Superior temporal gyrus (tissue), 1 donor: ENCODE results near the gene LPCAT4.

ENCODE experiments used
- DNase-seq: peaks from one replicate; pipeline ENCODE4 v3.0.0-alpha.2; 2016; ENCODE audit errors: extremely low spot score

LPCAT4 gene

DNA sequence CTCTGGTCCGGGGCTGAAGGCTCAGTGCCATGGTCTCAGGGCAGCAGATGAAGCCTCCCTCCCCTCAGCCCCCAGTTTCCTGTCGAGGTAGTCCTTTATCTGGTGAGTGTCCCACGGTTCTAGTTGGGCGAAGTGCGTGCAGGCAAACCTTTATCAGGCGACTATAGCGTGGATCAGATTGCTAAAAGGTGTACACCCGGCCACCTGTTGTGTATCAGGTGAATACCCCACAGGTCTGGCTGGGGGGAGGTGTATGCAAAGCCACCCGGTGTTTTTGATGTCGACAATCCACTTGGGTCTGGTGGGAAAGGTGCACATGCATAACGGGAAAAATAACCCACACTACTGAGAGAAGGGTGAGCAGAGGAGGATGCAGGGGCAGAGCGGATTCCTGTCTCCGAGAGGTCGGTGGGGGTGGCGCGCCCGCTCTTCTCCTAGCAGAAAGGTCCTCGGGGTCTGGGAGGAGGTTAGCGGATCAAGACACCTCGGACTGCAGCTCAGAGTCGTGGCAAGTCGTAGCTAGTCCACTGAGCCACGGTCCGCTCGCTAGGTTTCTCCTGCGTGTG is 29.9 kb downstream of the LPCAT4 start:
- DNase-seq: no peak

DNA sequence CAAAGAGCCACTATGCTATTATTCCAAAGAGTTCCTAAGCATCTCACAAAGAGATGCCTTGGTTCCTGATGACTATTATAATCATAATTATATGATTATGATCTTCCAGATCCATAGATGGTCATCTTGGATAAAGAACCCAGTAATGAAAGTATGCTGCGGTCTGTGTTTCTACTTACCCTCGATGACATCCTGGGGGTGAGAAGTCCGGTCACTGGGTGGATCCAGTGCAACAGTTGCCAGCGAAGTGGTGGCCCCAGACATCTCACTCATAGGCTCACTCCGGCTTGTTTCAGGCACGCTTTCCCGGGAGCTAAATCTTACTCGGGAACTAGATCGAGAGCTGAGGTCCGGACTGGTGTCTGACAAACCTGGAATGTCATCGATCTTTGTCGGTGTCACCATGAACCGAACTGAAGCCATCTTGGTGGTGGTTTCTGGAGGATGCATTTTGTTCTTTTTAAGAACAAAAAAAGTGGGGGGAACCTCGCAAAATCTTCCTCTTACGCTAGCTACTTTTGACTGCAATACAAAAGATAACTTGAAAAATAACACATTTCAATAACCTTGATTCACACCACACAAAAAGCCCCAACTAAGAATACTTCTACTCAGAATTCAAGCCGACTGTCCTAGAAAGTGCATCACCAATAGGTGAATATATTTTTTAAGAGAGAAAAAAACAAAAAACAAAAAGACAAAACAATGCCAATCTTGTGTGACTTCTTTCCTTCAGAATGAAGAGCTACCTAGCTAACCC is 30.6 kb downstream of the LPCAT4 start:
- peak; percentile 23 for DNase-seq

DNA sequence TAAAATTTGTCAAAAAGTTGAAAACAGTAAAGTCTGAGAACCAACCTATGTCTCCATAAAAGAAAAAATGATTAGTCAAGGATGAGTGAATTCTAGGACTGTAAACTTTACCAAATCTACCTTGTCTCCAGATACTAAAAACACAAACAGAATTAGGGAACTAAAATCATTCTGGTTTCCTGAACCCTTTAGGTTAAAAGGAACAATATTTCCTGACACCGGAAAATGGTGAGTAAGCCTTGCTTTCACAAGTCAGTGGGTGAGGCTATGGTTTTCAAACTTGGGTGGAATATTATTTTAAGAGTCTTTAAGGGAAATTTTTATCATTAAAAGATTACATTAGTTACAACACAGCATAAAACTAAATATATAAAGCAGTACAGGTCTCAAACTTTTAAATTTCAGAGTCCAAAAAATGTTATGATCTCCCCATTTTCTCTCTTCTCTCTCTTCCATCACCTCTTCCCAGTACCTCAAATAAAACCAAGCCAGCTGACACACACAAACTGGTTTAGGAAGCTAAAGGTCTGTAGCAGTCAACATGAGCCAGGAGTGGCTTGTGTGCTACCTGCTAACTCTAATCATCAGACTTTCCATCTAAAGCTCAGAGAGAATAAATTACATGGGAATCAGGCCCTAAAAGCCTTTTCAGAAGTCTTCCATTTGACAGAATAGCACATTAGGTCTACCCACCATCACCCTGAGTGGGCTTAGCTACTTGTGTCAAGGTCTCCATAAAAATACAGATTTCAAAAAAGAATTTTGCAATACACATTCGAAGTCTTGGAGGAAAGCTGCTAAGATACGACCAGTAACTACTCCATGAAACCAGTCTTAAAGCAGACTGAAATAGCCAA is 31.6 kb downstream of the LPCAT4 start:
- DNase-seq: peak; percentile 37

DNA sequence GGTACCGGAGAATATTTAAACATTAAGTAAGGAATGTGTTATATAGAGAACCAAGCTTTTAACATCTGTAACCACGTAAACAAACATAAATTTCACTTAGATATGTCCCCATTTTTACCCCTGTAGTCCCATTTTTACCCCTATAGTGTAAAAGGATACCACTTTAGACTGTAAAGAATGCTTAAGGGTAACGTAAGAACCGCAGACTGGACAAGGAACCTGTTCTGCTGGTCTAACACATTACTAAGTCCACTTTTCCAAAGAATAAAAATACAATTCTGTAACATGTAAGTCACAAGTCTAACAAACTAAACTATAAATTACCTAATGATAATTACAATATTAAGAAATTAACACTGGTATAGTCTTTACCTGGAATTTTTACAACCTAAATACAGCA is 32.3 kb downstream of the LPCAT4 start:
- DNase-seq: no peak

DNA sequence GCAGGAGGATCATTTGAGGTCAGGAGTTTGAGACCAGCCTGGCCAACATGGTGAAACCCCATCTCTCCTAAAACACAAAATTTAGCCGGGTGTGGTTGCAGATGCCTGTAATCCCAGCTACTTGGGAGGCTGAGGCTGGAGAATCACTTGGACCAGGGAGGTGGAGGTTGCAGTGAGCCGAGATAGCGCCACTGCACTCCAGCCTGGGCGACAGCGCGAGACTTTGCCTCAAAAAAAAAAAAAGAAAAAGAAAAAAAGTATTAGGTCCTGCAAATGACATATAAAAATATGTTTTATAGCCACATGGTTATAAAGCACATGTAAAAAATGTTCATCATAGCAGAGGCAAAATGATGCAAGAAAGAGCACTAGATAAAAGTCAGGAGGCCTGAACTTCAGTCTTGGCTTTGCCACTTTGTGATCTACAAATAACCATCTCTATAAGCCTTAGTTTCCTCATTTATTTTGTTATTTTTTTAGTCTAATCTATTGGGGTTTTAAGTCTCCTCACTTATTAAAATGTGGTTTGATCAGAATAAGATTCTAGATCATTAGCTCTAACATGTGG is 34.4 kb downstream of the LPCAT4 start:
- no peak for DNase-seq

DNA sequence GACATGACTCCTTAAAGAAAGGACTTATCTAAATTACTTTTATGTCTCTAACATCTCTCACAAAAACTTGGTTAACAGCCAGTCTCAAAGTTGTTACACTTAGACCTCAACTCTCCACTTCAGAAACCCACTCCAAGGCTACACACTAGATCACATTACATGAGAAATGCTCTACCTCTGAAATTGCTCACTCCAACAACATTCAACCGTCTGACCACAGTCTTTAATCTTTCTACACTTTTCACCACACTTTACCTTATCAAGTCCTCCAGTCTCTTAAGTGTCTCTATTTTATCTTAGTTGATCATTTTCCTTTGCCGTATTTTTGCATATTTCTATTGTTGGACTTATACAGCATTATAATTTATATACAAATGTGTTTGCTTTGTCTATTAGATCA is 35.2 kb downstream of the LPCAT4 start:
- no peak for DNase-seq

DNA sequence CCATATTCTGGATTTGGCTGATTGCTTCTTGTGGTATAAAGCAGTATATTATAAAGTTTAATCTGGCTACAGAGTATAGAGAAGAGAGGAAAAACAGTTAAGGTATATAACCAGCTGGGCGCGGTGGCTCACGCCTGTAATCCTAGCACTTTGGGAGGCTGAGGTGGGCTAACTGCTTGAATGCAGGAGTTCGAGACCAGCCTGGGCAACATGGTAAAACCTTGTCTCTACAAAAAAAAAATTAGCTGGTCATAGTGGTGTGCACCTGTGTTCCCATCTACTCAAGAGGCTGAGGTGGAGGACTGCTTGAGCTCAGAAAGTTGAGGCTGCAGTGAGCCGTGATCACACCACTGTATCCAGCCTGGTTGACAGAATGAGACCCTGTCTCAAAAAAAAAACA is 36.7 kb downstream of the LPCAT4 start:
- no peak for DNase-seq

DNA sequence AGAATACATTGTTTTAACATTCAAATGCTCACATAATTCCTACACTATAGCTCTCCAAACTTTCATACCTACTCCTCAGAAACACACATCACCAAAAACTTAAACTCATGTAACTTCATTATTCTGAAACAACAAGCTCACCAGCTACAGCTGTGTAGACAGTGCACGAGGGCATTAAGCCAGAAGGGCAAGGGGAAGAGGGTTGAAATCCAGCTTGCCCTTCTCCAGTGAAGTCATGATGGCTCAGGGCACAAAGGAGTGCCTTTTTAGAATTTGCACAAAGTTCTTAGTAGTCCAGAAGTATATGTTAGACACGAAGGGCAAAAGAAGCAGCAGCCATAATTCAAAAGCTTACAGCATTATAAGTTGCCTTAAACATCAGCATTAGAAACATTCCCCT is 38.0 kb downstream of the LPCAT4 start:
- no peak for DNase-seq

DNA sequence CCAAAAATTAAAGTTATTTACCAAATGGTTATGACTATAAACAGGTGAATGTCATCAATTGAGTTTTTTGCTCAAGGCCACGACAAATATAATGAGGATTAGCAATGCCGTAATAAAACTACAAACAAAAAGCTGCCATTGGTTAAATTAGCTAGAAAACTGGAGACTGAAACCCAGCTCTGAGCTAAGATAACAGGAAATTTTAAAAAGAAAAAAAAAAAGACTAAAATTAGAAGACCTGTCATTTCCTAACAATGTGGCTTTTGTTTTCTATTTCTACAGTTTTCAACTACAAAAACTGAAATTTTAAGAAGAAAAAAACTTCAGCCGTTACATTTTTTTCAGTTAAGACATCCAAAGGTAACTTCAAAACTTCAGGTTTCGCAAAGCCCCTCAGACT is 39.1 kb downstream of the LPCAT4 start:
- DNase-seq: no peak

DNA sequence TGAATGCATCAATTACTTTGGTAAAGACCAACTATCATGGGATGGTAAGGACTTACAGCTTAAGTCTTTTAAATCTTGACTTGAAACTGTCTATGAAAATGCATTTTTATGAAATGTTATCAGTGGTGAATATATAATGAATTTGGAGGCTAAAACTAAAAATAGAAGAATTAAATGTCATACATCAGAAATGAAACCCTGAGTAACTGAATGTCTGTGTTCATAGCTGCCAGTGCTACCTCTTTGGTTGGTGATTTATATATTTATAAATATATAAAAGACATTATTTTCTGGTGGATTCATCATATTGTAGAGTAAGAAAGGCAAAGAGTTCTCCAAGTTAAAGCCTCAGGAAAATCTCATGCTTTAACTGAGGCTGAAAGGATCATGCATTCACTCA is 41.6 kb downstream of the LPCAT4 start:
- no peak for DNase-seq

DNA sequence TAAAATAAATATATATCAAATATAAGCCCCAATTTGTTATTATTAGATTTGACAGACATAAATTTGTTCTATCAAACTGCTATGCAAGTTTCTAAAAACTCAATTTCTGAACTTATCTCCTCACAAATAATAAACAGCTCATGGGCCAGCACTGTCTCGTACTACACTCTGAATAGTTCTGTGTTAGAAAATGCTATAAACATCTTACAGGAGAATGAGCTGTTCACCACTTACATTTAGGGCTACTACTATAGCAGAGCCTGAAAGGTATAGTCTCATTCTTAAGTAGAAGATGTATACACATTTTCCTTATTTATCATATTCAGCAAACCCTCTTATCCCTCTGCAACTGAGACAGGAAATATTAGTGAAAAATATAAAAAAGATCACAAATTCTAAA is 42.1 kb downstream of the LPCAT4 start:
- no peak for DNase-seq

DNA sequence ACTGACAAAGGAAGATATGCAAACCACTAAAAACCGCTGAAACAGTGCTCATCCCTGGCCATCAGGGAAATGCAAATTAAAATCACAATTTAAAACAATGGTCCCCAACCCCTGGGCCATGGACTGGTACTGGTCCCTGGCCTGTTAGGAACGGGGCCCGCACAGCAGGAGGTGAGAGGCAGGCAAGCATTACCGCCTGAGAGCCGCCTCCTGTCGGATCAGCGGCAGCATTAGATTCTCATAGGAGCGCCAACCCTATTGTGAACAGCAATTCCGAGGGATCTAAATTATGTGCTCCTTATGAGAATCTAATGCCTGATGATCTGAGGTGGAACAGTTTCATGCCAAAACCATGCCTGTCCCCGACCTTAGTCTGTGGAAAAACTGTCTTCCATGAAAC is 43.8 kb downstream of the LPCAT4 start:
- DNase-seq: no peak

DNA sequence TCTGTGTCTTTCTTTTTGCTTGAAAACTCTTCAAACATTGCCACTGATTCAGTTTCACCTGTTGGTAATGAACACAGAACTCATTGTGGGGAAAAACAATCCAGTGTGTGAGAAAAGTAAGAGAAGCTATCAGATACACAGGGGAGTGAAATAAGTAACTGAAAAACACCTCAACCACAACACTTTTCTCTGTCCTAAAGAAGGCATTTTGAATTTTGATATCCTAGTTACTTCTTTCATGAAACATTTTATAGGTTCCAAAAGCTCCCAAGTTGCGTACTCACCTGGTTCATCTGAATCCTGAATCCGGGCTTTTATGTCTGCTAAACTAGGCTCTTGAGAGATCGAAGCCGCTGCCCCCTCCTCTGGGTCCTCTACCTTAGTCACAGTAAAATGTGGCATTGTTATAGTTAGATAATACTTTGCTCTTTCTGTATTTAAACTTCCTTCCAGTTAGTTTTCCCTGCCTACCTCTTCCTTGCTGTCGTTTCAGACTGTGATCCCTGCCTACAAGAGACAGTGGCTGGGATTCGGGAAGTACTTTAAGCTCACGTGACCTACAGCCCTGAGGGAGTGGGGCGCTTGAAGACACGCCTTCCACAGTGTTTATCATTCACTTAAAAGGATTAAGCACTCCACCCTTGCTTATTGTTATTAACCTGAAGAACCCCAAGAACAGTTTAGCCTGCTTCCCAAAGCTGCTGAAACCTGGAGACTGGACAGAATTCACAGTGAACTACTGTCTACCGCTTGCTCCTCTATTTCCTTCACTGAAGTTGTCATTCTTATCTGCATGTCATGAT is 48.5 kb downstream of the LPCAT4 start:
- peak; percentile 31 for DNase-seq

DNA sequence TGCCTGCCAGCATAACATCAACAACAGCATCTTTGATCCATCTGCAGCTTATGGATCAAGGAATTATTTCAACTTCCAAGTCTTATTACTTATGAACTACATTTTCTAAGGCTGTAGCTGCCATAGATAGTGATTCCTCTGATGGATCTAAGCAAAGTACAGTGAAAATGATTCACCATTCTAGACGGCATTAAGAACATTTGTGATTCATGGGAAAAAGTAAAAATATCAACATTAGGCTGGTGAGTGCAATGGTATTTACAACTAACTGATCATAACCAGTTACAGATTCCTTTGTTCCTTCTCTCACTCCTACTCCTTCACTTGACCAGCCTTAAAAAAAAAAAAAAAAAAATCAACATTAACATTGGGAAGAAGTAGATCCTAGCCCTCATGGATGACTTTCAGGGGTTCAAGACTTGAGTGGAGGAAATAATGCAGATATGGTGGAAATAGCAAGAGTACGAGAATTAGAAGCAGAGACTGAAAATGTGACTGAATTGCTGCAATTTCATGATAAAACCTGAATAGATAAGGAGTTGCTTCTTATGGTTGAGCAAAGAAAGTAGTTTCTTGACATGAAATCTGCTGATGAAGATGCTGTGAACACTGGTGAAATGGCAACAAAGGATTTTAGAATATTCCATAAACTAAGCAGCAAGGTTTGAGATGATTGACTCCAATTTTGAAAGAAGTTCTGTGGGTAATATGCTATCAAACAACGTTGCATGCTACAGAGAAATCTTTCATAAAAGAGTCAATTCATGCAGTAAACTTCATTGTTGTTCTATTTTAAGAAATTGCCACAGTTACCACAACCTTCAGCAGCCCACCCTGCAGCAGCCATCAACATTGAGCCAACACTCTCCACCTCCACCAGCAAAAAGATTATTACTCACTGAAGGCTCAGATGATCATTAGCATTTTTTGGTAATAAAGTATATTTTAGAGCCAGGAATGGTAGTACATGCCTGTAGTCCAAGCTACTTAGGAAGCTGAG is 52.2 kb downstream of the LPCAT4 start:
- no peak for DNase-seq

DNA sequence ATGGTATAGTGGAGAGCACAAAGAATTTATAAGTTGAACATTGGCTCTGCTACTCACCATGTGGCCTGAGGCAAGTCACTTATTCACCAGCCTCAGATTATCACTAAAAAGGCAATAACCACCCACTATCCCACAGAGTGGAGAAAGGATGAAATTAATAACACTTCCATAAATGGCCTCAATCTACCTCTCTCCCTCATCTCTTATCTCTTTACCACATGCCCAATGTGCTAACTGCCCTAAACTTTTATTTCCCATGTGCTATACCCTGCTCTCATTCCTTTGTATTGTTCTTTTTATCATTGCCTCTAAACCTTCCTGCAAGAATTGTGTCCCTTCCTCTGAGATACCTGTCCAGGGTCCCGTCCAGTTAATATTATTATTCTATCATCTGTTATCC is 55.4 kb downstream of the LPCAT4 start:
- no peak for DNase-seq
